SH-SY5Y (cell line): ENCODE results near the gene STK11.

ENCODE experiments used
- GATA2 ChIP-seq: IDR thresholded peaks from 2 replicates; pipeline ENCODE4 v1.6.1; 2011; ENCODE audit warnings: mild to moderate bottlenecking, low read depth, low read length
- GATA3 ChIP-seq: IDR thresholded peaks from 2 replicates; pipeline ENCODE4 v1.6.1; 2011; ENCODE audit warnings: low read depth, mild to moderate bottlenecking, low read length, moderate library complexity

Gene STK11

DNA sequence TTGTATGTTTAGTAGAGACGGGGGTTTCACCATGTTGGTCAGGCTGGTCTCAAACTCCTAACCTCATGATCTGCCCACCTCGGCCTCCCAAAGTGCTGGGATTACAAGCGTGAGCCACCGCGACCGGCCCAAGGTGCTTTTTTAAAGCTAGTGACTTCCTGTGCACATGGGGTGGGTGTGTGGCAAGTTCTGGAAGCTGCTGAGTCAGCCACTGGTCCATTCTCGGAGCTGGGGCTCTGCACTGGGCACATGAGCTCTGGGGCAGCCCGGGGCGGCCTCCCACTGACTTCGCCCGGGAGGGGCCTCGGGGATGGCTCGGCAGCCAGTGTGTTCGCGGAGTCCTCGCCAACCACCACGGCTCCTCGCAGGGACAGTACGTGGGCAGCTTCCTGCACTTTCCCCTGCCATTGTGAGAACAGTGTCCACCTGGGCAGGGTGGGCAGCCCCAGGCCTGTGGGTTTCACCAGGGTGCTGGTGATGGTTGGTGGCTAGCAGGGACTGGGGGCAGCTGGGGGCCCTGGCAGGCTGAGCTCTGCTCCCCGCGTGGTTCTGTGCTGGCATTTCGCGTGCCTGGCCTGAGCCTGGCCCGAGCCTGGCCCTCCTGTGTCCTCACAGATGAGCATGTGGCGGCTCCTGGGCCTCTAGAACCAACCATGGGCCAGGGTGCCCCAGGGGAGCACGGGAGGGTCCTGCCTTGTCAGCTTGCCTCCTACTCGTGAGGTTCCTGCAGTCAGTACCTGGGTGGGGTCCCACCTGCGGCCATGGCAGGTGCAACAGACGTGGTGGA, 20.1 kb downstream of the STK11 start:
- no peak for TF ChIP-seq GATA2
- TF ChIP-seq GATA3: no peak

DNA sequence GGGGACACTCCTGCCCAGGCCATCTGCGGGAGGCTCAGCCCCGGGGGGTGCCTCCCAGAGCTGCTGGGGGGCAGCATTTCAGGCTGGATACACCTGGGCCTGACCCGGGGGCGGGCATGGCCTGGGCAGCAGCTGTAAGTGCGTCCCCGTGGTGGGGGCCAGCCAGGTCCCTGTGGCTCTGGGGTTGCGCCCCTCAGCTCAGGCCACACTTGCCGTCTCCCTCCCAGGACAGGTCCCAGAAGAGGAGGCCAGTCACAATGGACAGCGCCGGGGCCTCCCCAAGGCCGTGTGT, 20.6 kb downstream of the STK11 start:
- TF ChIP-seq GATA2: no peak

DNA sequence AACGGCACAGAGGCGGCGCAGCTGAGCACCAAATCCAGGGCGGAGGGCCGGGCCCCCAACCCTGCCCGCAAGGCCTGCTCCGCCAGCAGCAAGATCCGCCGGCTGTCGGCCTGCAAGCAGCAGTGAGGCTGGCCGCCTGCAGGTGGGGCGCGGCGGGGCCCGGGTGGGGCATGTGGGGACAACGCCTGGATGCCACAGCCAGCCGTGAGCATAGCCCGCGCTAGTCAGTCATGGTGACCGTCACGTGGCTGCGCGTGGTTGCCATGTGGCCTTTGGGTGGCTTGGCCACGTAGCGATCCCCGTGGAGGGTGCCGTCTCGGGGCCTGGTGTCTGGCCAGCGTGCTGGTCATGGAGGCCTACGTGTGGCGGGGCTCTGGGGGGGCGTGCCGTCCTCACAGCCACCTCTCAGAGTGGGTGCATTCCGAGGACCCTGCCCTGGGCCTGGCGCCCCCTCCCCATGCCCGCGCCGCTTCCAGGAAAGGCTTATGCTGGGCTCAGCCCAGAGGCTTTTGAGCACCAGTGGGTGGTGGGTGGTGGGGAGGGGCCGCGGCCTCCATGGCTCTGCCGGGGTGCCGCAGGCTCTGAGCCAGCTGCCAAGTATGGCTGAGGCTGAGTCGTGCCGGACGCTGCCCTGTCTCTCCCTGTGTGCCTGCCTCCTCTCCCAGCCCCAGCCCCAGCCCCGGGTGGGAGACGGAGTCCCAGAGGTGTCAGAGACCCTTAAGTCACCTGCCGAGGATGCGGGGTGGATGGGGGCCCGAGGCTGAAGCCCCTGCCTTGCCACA, 21.1 kb downstream of the STK11 start:
- no peak for TF ChIP-seq GATA3
- TF ChIP-seq GATA2: no peak

DNA sequence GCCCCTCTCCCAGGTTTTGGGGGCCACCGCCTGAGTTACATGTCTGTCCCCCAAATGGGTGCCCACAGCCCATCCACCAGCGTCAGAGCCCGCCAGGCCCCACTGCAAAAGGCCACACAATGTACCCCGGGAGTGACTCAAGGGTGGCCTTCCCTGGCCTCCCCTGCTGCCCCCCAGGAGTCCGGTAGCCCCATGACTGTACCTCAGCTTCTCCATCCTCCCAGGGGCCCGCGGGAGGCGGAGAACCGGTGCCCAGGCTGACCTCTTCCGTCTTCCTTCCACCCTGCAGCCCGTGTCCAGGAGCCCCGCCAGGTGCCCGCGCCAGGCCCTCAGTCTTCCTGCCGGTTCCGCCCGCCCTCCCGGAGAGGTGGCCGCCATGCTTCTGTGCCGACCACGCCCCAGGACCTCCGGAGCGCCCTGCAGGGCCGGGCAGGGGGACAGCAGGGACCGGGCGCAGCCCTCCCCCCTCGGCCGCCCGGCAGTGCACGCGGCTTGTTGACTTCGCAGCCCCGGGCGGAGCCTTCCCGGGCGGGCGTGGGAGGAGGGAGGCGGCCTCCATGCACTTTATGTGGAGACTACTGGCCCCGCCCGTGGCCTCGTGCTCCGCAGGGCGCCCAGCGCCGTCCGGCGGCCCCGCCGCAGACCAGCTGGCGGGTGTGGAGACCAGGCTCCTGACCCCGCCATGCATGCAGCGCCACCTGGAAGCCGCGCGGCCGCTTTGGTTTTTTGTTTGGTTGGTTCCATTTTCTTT, 21.9 kb downstream of the STK11 start:
- TF ChIP-seq GATA3 (no peak), GATA2 (no peak)

DNA sequence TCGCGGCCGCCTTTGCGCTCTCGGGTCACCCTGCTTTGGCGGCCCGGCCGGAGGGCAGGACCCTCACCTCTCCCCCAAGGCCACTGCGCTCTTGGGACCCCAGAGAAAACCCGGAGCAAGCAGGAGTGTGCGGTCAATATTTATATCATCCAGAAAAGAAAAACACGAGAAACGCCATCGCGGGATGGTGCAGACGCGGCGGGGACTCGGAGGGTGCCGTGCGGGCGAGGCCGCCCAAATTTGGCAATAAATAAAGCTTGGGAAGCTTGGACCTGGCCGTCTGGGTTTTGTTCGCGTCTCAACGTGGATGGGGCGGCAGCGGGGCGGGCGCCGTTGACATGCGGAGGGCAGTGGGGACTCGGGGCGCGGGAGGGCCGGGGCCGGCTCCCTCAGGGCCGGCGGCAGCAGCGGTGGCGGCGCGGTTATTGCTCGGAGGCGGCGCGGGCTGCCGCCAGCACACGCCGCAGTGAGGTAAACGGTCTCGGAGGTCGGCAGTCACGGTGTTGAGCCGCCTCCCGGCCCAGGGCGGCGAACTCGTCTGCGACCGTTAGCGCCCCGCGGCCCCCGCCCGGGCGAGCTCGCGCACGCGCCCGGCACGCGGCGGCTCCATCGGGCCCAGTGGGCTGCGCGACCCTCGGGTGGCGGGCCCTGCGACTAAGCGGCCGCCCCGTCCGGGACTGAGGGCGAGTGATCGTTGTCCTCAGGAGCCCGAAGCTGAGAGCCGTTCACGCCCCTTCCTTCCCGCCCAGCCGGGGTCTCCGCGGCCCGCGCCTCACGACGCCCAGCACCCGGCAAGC, 22.8 kb downstream of the STK11 start:
- TF ChIP-seq GATA3: no peak
- TF ChIP-seq GATA2: no peak

DNA sequence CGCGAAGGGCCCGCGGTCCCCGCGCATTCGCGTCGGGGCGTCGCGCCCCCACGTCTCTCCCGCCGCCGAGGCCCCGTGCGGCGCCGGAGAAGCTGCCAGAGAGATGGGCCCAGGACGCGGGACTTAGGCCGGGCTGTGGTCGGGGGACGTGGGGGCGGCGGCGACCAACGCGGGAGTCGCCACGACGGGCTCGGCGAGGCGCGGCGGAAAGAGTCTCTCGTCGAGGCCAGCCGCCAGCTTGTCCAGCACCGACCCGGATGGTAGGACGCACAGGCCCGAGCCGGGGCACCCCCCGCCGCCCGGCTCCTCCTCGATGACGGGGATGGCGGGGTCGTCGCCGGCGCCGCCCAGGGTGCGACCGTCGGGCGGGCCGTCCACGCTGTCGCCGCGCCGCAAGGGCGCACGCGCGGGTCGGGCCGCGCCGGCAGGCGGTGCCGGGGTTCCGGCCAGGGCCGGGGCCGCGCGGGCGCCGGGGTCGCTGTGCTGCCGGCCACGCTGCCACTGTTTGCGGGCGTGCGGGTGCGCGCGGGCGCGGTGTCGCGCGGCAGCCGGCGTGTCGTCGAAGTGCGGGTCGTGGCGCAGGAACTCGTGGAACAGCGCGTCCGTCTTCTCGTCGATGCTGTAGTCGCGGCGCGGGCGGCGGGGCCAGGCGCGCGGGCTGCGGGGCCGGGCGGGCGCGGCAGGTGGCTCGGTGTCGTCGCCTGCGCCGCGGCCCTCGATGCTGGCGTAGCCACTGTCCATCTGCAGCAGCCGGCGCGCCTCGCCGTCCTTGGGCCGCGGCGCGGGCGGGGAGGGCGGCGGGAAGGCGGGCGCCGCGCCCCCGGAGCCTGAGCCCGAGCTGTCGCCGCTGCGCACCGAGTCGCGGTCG, 23.7 kb downstream of the STK11 start:
- TF ChIP-seq GATA3: no peak
- no peak for TF ChIP-seq GATA2

DNA sequence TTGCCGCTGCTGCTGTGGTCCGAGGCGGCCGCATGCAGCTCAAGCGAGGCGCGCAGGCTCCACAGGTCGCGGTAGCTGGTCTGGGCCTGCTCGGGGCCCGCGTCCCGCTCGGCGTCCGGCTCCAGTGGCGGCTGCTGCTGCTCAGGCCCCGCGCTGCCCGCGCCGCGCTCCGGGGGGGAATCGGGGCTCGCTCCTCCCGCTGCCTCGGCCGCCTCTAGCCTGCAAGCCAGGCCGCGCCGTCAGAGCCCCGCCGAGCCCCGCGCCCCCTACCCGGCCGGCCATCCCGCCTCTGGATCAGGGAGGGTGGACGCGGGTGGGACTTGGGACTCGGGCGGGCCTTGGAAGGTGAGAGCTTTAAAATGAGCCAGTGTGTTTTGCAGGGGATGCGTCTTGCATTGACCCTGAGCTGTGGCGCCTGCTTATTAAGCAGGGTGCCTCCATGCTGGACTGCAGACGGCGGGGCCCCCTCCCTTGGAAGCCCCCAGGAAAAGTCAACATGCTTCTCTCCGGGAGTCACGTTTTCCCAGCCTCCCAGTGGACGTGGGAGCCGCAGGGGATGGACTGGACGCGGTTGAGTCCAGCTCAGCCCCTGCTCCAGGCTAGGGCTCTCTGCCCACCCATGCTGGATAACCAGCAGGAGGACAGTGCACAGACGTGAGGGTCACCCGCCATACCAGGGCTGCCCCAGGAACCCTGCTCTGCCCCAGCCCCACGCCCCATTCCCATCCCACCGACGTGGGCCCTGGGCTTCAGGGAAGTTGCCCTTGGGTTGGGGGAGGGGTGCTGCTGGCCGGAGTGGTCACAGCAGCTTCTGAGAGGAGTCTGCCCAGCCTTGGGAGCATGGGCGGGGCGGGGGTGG, 24.6 kb downstream of the STK11 start:
- TF ChIP-seq GATA2 (no peak), GATA3 (no peak)

DNA sequence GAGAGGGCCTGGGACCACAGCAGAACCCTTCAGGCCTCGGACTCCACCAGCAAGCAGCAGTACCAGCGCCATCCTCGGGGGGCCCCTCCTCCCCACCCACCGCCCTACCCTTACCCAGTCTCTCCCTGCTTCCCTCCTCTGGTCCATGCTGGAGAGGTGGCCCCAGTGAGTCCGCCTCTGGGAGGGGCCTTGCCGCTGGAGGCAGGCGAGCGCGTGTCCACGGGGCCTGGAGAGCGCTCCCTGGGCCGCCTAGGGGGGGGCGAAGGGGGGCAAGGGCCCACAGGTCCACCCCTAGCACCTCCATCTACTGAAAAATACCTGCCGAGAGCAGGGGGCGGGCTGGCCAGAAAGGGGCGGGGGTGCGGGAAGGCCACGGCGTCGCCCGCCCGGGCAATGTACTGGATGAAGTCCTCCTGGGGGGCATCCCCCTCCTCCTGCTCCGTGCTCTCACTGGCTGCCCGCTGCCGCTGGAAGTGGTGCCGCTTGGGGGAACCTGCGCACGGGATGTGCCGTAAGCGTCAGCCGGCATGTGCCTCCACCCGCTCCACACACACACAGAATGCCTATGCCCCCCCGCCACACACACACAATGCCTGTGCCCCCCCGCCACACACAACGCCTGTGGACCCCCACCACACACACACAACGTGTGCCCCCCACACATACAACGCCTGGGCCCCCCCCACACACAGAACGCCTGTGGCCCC, 25.4 kb downstream of the STK11 start:
- TF ChIP-seq GATA2: no peak
- no peak for TF ChIP-seq GATA3

DNA sequence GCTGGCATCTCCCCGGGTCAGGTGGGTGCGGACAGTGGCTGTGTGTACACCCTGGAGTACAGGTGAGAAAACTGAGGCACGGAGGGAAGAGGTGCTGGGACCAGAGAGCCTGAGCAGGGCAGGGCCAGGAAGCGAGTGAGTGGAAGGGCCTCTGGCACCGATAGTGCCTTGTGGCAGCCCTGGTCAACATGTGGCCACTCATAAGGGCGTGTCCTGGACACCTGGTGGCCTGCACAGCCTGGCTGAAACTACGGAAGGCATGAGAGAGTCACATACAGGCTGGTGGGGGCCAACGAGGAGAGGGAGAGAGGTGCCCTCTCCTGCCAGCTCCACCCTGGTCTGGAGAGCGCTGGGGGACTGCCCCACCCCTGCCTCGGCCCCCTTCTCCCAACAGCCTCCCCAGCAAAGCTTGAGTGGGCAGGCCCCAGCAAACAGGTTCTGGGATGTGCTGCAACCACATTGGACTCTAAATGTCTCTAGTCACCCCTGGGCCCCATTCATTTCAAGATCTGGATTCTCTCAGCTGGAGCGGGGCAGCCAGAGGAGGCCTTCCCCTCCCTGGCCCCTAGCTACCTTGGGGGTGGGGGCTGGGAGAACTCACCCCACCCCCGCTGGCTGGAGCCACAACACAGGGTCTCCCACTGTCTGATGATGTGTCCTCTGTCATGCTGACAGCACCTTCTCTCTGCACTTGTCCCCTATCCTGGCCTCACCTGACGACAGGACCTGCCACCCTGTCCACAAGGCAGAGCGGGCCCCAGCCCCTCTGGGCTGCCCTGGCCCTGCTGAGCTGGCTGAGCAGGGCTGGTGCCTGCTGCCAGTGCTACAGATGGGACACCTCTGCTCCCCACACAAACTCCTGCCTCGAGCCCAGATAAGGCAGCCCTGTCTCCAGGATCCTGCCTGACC, 26.4 kb downstream of the STK11 start:
- no peak for TF ChIP-seq GATA3
- no peak for TF ChIP-seq GATA2

DNA sequence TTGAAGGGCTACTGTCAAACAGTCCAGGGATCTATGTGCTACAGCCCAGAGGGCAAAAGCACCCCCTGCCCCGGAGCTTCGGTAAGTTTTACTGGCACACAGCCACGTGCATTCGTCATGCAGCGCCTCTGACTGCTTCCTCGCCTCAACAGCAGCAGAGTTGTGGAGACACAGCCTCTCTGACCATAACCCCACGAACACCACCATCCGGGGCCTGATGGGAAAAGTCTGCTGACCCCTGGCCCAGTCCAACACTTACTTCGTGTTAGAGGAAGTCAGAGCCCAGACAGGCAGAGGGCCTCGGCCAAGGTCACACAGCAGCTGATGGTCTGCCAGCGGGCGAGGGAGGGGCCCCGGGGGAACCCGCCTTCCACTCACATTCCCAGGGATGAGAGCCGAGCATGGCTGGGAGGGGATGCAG, 27.1 kb downstream of the STK11 start:
- TF ChIP-seq GATA2 (no peak), GATA3 (no peak)
